Right cardiac atrium (tissue), 5 donors: ENCODE data around the gene KHSRP. TPM values are rescaled to one million over a fixed set of nuclear protein-coding genes. Genes with fewer than 3 reads are reported as not detected.
"Not testable (repeated sequence)": the region's sequence is repeated elsewhere in the genome, so short reads cannot be mapped to it uniquely, and the experiment has no call there.

Experiments
- ATAC-seq, 2 donors: fragments of 200-7000 bp; cut with Tn5 transposase; one replicate each; pipeline versions ENCODE4 v1.8.0 to v1.9.1; 2020; ENCODE audit warnings: moderate library complexity in 2 of 2, mild to moderate bottlenecking in 1 of 2
- DNase-seq, 3 donors: peaks; one replicate each; pipeline ENCODE4 v3.0.0-alpha.2; 2020
- H3K27ac ChIP-seq: one replicate; pipeline ENCODE4 v1.5.1; 2013; ENCODE audit warnings: mild to moderate bottlenecking, low read length, control low read depth, moderate library complexity
- H3K27me3 ChIP-seq: one replicate; pipeline ENCODE4 v1.6.1; 2013; ENCODE audit not compliant: control insufficient read depth, insufficient read depth
- H3K4me1 ChIP-seq: one replicate; pipeline ENCODE4 v1.6.1; 2013; ENCODE audit warnings: low read length; ENCODE audit not compliant: control insufficient read depth, insufficient read depth
- H3K4me3 ChIP-seq: one replicate; pipeline ENCODE4 v1.5.1; 2013; ENCODE audit warnings: low read length, control low read depth
- H3K9me3 ChIP-seq: one replicate; pipeline ENCODE4 v1.6.1; 2013; ENCODE audit warnings: low read length; ENCODE audit not compliant: control insufficient read depth
- WGBS: extraction: QIAGEN DNeasy Blood & Tissue Kit; methylation state at CpG from one replicate; pipeline ENCODE4 v1.1.7; 2013; 5-methylcytosine and 5-hydroxymethylcytosine counted together
- intact Hi-C, 4 donors: fragments of 100-400 bp; cut with DNase I; formaldehyde crosslinking; loops; one replicate each; pipeline versions ENCODE4 v1.11.0 to v1.14.0; 2022 to 2023
- polyA plus RNA-seq: library from polyadenylated mRNA; stranded (reverse); fragments of 200-250 nt; gene quantifications from one replicate; pipeline ENCODE4 v1.2.3, GENCODE V29; 2013
- total RNA-seq, 4 donors: library from RNA; stranded (reverse); fragmentation: NEBNext Ultra II Directional; extraction: Animal tissue kit (Norgen Biotek cat#: 25700); gene quantifications; one replicate each; pipeline ENCODE4 v1.2.1, GENCODE V29; 2021
- donor health status: healthy with polysubstance abuse.
- donor health status: DM: no; HTN: yes; CAD: no.
- donor health status: DM: no; HTN: no; CAD: no.
- donor health status: DM: no; HTN: yes; CAD: no; lungs with severe emphysema.
- donor health status: DM: yes; HTN: yes; CAD: no.

KHSRP gene
- total and polyA plus RNA-seq, 5 donors, result 84.8 to 134 (median 109) TPM

GRCh38 chr19:6400062-6400944, 24.3 kb downstream of the KHSRP start:
- DNase-seq, H3K4me3 ChIP-seq, H3K4me1 ChIP-seq, intact Hi-C loops, H3K27ac ChIP-seq, H3K27me3 ChIP-seq, H3K9me3 ChIP-seq, ATAC-seq: not testable (repeated sequence)
- WGBS, result 91% methylated on average over 23 of the region's 23 CpGs

GRCh38 chr19:6396305-6396704, 28.3 kb downstream of the KHSRP start:
- peaks cover 4% of the 10 kb centered on the region for H3K4me1 ChIP-seq
- H3K4me3 ChIP-seq, result no peak overlapping the region
- WGBS, result 92% methylated on average over 12 of the region's 12 CpGs
- no peak overlapping the region for H3K27ac ChIP-seq
- H3K27me3 ChIP-seq, result no peaks in the 10 kb centered on the region
- DNase-seq, result peak in 1 of 3 donors; percentile 32
- no peaks in the 10 kb centered on the region for H3K9me3 ChIP-seq
- intact Hi-C loops, result no loop called here
- ATAC-seq, result no peak

- no peak for ATAC-seq
- H3K27ac ChIP-seq, result no peak overlapping the region
- no peaks in the 10 kb centered on the region for H3K27me3 ChIP-seq
- no peaks in the 10 kb centered on the region for H3K9me3 ChIP-seq
- no peak overlapping the region for H3K4me3 ChIP-seq
- 89% methylated on average over 3 of the region's 3 CpGs for WGBS
- no peak for DNase-seq
- peaks cover 4% of the 10 kb centered on the region for H3K4me1 ChIP-seq
- intact Hi-C loops, result no loop called here
Measured at GRCh38 chr19:6394831-6395230, 29.8 kb downstream of the KHSRP start.

- intact Hi-C loops, result no loop called here
- no peak for DNase-seq
- H3K27me3 ChIP-seq, result no peaks in the 10 kb centered on the region
Measured at GRCh38 chr19:6393983-6394412, 30.6 kb downstream of the KHSRP start.

GRCh38 chr19:6393074-6393982, 31.3 kb downstream of the KHSRP start, which contains the start of gene GTF2F1:
Gene GTF2F1, minus strand, starts transcription at chr19:6393164. Its CDS starts 169 bp downstream, at chr19:6392995.
- Histone ChIP-seq H3K4me3 (peak within 1 kb of the TSS; percentile 76), H3K27ac (peak within 1 kb of the TSS; percentile 61), H3K27me3 (no peaks in the 10 kb centered on the region), H3K9me3 (no peaks in the 10 kb centered on the region), H3K4me1 (peaks cover 4% of the 10 kb centered on the region)
- peak; percentile 94 to 96 for ATAC-seq
- intact Hi-C loops, result no loop called here
- under 1% methylated on average over 69 of the region's 69 CpGs for WGBS
- DNase-seq, result peak; percentile 99

More at GRCh38 chr19:6393983-6394412, 30.6 kb downstream of the KHSRP start:
- no peaks in the 10 kb centered on the region for H3K9me3 ChIP-seq
- WGBS, result 28% methylated on average over 14 of the region's 14 CpGs
- peaks cover 4% of the 10 kb centered on the region for H3K4me1 ChIP-seq
- peak overlapping the region; percentile 76 for H3K4me3 ChIP-seq
- H3K27ac ChIP-seq, result peak overlapping the region; percentile 61
- ATAC-seq, result no peak

- DNase-seq (no peak), ATAC-seq (no peak)
- H3K4me1 ChIP-seq, result peaks cover 4% of the 10 kb centered on the region
- WGBS, result 7% methylated on average over 30 of the region's 30 CpGs
- H3K27me3 ChIP-seq, result no peaks in the 10 kb centered on the region
- H3K4me3 ChIP-seq, result peak overlapping the region; percentile 76
- no peaks in the 10 kb centered on the region for H3K9me3 ChIP-seq
- intact Hi-C loops, result no loop called here
- H3K27ac ChIP-seq, result peak overlapping the region; percentile 61
Measured at GRCh38 chr19:6392221-6393073, 32.2 kb downstream of the KHSRP start.

GRCh38 chr19:6387372-6387771, 37.2 kb downstream of the KHSRP start:
- ATAC-seq (no peak), DNase-seq (no peak)
- intact Hi-C loops, result no loop called here
- H3K27ac ChIP-seq, result no peak overlapping the region
- H3K27me3 ChIP-seq, result no peaks in the 10 kb centered on the region
- H3K9me3 ChIP-seq, result no peaks in the 10 kb centered on the region
- no peak overlapping the region for H3K4me3 ChIP-seq
- H3K4me1 ChIP-seq, result peaks cover 3% of the 10 kb centered on the region
- 95% methylated on average over 19 of the region's 19 CpGs for WGBS

GRCh38 chr19:6384381-6384780, 40.2 kb downstream of the KHSRP start:
- intact Hi-C loops, result no loop called here
- Histone ChIP-seq H3K4me1 (no peaks in the 10 kb centered on the region), H3K9me3 (no peaks in the 10 kb centered on the region), H3K4me3 (no peak overlapping the region), H3K27ac (no peak overlapping the region), H3K27me3 (no peaks in the 10 kb centered on the region)
- ATAC-seq, result no peak
- no peak for DNase-seq
- 96% methylated on average over 4 of the region's 4 CpGs for WGBS

GRCh38 chr19:6383188-6383587, 41.4 kb downstream of the KHSRP start:
- DNase-seq (no peak), ATAC-seq (no peak)
- no peaks in the 10 kb centered on the region for H3K4me1 ChIP-seq
- H3K27ac ChIP-seq, result no peak overlapping the region
- no peaks in the 10 kb centered on the region for H3K27me3 ChIP-seq
- intact Hi-C loops, result no loop called here
- 94% methylated on average over 19 of the region's 19 CpGs for whole genome bisulfite sequencing
- H3K4me3 ChIP-seq, result no peak overlapping the region
- H3K9me3 ChIP-seq, result no peaks in the 10 kb centered on the region

GRCh38 chr19:6381030-6381750, 43.4 kb downstream of the KHSRP start:
- intact Hi-C loops, result no loop called here
- H3K27ac ChIP-seq, result no peak overlapping the region
- no peaks in the 10 kb centered on the region for H3K4me1 ChIP-seq

More at GRCh38 chr19:6381030-6381750, 43.4 kb downstream of the KHSRP start:
- 96% methylated on average over 40 of the region's 40 CpGs for WGBS
- no peak for ATAC-seq
- Histone ChIP-seq H3K27me3 (no peaks in the 10 kb centered on the region), H3K4me3 (no peak overlapping the region), H3K9me3 (no peaks in the 10 kb centered on the region)
- peak in 1 of 3 donors; percentile 48 for DNase-seq
